CD4-positive, alpha-beta T cell treated with Interleukin-21 for 1 hour (primary cell): Measurements from ENCODE around the gene EML4.

Experiments used
- DNase-seq: peaks from one replicate; pipeline ENCODE4 v3.0.0-alpha.2; 2020

Gene EML4

DNA sequence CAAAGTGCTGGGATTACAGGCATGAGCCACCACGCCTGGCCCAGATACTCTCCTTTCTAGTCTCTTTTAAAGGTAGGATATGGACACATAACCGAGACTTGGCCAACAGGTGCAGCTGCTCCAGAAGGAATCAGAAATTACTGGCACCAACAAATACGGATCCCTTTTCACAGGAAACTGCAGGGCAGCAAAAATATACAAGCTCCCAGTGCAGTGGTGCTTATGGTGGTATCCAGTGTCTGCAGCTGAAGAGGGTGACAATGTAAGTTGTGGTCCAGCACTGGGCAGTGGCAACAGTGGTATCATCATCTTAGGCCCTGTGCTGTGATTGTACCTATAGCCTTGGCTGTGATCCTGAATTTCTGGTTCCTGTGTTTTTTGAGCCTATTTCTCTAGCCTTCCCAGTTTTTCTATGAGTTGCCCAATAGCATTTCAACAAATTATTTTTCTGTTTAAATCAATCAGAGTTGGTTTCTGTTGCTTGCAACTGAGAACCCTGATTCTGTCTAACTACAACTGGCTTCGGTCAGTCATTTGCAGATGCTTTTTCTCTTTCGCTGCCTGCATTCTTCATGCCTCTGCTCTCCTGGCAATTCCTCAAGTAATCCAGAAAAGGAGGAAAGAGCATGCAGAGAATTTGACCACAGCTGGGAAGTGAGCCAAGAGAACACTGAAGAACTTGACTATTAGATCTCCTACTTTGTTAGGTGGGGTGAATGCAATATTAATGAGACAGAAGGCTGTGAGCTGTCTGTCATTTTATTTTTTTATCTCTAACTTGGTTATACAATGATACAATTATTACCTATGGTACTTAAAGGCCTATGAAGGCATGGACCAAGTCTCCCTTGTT lies 30.8 kb upstream of the EML4 start:
- DNase-seq, result no peak

GRCh38 chr2:42139101-42139500 lies 30.1 kb upstream of the EML4 start:
- no peak for DNase-seq

DNA sequence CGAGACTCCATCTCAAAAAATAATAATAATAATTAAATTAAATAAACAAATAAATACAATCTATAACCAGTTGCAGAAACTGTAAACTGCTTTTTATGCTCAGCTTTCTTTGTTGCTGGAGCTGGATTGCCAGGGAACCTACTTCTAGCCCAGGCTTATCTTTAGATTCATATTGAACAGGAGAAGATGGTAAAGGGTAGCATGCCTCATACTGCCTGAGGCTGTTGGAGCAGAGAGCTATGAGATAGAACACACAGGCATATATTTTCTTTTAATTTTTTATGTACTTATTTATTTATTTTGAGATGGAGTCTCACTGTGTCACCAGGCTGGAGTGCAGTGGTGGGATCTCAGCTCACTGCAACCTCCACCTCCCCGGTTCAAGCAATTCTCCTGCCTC lies 28.7 kb upstream of the EML4 start:
- no peak for DNase-seq

DNA sequence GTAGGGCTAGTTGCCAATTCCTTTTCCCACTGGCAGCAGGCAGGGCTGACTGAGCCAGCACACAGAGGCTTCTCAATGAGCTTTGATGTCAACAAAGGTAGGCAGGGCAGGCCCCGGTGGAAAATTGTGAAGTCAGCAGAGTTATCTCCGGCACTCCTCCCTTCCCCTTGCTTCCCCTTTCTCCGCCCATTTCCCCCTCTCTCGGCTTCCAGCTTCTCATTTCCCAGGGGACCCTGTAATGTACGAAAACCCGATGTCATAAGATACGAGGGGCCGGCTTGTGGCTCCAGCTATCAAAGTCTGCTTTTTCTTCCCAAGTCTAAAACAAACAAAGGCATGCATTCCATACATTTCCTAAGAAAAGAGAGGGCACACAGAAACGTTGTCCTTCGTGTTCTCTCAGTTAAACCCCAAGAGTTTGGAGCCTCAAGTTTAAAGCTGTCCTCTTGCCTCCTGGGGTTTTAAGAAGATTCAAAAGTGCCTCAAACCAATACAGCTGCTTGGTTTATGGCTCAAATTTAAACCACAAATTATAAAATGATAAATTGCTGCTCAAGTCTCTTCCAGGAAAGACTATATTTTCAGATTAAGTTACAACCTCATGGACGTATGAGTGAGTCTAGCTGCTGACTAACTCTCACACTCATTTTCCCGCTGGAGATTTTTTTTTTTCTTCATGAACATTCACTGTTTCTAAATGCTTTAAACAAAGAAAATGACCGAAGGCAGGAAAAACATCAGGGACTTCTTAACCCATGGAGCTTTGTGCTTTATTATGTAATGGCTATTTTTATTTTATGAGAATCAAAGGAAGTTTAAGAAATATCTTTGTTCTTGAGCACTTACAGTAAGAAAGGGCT lies 27.2 kb upstream of the EML4 start:
- no peak for DNase-seq

GRCh38 chr2:42142547-42143184 lies 26.5 kb upstream of the EML4 start:
- no peak for DNase-seq

GRCh38 chr2:42147641-42148274 lies 21.4 kb upstream of the EML4 start:
- DNase-seq, result no peak

DNA sequence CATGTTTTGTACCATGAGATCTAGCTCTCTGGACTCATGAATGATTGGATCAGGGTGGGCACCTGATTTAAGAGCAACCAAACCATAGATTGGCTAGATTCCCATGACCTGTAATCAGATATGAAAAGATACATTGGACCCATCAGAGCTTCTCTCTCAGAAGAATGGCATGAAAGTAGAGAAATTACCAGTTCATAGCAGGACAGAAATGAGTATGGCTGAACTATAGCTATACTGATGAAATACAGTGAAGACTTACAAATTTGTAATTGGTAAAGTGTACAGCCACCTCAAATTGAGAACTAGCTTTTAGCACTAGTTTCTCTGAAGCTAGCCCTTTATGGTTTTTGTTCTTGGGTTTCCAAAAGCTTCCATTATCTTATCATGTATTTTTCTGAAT lies 19.0 kb upstream of the EML4 start:
- DNase-seq, result no peak

DNA sequence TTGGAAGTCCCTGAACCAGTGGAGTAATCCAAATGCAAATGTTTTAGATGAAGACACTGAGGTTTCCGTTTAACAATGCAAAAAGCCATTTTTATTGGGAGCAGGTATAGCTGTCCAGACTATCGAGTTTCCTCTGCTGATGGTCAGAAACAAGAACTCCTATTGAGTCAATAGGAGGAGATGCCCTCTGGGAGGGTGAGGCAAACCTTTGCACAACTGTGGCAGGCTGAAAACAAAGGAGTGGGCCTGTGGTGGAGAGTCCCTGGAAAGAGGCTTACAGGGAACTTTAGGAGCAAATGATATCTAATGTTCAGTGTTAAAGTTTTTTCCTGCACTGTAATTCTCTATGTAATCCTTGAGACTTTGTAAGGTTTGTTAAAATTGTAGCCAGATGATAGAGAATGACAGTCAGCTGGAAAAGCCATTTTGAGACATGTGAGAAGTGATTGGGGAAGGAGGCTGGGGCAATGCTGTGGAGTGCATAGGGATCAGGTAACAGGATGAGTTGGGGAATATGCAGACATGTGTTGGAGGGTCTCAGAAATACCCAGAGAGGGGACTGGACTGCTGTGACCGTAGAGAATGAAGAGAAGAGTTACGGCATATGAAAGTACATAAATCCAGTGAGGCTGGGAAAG lies 15.1 kb upstream of the EML4 start:
- DNase-seq, result no peak

GRCh38 chr2:42156721-42157120 lies 12.4 kb upstream of the EML4 start:
- no peak for DNase-seq

DNA sequence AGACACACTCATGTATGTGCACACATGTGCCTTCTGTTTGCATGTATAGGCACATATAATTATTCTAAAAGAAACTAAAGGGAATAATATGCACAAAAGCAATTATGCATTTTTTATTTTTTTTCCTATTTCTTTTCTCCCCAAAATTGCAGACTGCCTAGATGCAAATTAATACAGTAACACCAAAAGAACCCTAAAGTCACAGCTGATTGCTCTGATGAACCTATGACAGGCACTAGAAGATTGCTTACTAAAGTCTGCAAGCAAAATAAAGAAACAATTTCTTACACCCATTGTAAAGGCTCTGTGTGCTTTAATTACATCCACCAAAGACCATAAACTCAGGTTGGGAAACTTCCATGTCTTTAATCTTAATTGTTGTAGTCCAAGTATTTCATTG lies 7.7 kb upstream of the EML4 start:
- DNase-seq, result no peak

- no peak for DNase-seq
Observed at GRCh38 chr2:42163444-42164045, 5.6 kb upstream of the EML4 start.

- no peak for DNase-seq
Observed at GRCh38 chr2:42164046-42164445, 5.1 kb upstream of the EML4 start.

DNA sequence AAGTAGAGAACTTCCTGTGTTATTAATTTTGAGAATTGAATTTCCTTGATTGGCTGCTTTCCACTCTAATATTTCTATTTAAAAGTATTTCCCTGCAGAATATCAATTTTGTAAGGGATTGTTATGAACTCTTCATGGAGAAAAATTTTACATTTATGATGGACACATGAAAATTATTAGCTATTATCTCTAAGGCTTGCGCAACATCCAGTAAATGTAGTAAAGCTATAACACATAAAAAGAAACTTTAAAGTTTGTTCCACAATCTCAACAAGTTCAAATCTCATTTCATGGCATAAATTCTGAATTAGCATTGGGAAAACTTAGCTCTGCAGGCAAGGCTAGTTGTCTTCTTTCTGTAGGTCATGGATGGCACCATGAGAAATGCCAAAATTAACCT lies 4.2 kb upstream of the EML4 start:
- DNase-seq, result no peak

DNA sequence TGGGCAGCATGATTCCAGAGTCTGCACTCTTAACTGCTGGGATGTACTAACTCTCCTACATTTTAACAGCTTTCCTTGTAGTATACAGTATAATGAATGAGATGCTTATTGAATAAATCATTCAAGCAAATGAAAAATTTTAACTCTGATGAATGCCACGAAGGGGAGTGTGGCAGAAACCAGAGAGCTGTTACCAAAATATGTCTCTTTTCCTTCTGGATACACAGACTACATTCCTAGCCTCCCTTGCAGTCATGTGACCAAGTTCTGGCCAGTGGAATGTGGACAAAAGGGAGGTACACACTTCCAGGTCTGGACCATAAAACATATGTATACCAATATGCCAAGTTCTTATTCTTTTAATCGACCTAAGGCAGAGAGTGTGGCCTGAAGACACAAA lies 1.7 kb upstream of the EML4 start:
- DNase-seq, result no peak

GRCh38 chr2:42168459-42169099 lies 574 bp upstream of the EML4 start:
- no peak for DNase-seq

GRCh38 chr2:42169874-42170521 lies 845 bp downstream of the EML4 start:
- peak; percentile 46 for DNase-seq

DNA sequence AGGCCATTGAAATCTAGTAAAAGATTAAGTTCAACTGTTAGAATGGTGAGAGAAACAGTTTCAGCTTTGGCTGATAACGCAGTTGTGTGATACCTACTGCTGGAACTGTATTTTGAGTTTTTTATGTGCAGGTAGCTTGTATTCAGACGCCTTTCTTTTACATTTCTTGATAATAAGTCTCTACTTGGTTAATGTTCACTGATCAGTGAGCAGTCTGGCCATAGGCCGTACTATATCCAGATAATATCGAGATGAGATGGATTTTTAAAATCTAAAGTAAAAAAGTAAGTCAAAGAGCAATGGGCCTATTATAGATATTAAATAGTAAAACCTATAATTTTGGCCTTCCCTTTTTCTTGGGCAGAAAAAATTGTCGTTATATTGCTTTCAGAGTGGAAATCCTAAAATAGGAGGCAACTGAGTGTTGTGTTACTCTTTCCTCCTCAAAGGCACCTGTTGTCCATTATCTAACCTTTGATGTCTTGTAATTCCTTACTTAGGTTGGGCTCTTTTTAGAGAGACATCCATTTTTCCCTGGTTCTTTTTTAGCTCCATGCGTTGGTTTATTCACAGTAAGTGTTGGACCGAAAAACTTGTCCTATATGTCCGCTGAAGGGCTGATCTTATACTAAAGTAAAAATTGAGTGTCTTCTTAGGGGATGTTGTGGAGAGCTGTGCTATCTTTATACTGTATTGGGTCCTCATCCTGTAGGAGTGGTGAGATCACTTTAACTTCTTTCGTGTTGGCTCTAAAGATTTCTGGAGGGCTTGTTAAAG lies 1.7 kb downstream of the EML4 start:
- DNase-seq, result no peak

DNA sequence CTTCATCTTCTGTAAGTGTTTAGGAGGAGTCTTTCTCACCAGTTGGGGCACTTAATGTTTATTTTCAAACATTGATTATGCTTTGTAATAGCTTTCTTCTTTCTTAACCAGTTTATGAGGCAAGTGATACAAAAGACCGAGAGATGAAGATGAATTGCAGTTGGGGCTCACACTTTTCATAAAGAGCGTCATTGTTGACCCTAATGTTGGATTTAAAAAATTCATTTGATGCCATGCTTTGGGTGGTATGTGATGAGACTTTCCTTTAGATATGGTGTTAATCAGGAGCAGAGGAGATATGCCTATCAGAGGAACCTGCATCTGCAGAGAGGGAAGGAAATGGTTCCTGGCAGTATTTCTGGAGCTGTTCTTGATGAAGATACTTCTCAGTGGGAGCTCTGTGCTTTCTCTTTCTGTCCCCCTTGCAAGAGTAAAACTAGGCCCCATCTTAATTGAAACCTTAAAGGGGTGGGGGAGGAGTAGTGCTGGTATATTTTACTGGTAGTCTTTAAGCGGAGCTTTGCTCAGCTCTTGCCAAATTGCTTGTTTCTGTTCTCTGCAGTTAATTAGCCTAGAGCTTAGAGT lies 2.3 kb downstream of the EML4 start:
- peak; percentile 58 for DNase-seq

DNA sequence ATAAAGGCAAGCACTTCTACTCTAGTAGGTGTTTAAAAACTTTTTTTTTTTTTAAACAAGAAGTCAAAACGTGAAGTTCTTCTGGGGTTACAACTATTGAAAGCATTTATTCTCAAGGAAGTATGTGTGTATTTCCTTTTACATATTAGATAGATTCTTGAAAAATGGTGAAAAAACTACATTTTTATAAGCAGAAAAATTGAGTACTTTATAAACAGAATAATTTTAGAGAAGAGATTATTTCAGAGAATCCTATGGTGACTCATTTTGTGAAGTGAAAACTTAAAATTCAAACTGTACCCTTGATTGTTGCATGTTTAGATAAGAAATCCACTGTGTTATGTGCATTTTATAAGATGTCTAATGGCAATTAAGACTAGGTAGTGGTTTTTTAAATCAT lies 2.9 kb downstream of the EML4 start:
- DNase-seq, result no peak

DNA sequence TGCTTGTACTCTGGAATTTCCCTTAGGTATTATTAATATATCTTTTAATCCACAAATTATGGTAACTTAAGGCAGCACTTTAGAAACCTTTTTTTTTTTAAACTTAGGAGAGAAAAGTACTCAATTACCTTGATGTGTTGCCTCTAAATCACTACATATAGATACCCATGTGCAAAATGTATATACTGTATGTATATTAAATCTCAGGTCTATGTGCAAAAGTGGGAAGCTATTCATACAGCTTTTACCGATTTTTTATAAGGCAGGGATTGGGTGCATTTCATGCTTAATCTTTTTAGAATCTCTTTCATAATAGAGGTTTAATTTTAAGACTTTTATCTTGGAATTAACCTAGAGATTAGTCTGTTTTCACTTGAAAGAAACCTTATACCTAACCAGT lies 3.4 kb downstream of the EML4 start:
- no peak for DNase-seq
